K562 (cell line): ENCODE results near the gene FHDC1. TPM values are rescaled to one million over a fixed set of nuclear protein-coding genes. Genes with fewer than 3 reads are reported as not detected.
A peak's percentile ranks its signal among the peaks of the same experiment; 100 is the strongest.

Experiments used
- ATAC-seq: fragments of 200-7000 bp; cut with Tn5 transposase; 3 replicates; pipeline ENCODE4 v1.9.1; 2020; ENCODE audit warnings: moderate library complexity
- BruUV-seq: library from RNA; stranded (reverse); fragments of 400-500 nt; replicated peaks from 2 replicates; lab custom pipeline; 2021; lab: Mats Ljungman, UMichigan
- CTCF ChIA-PET: fragments of 300-600 bp; formaldehyde crosslinking; extraction: SDS; loops from one replicate; lab custom pipeline; 2021; ENCODE audit warnings: low intra/inter-chr PET ratio; lab: Yijun Ruan, JAX
- POLR2A ChIA-PET: fragments of 300-600, 350-650 bp; sonication (Branson Sonifier 250); formaldehyde crosslinking; extraction: SDS; loops from one replicate; lab custom pipeline; 2021; ENCODE audit warnings: antibody characterized with exemption, inconsistent platforms; lab: Yijun Ruan, JAX
- DNase-seq, 4 experiments: peaks; one replicate each; pipeline versions ENCODE4 v3.0.0 to v3.0.0-alpha.2; 2011 to 2018; ENCODE audit warnings: low spot score in 3 of 4, mixed read lengths in 3 of 4; ENCODE audit errors: extremely low read depth in 1 of 4
- FAIRE-seq: peaks from 2 replicates; lab custom pipeline; 2011; peaks lifted over from hg19 to GRCh38; lab: Jason Lieb, UNC
- H2AFZ ChIP-seq: 2 replicates; pipeline ENCODE4 v1.6.0; 2011; ENCODE audit warnings: low read depth, low read length, control low read depth, inconsistent platforms
- H3K27ac ChIP-seq: fragments of 200-600 bp; 3 replicates; pipeline ENCODE4 v1.8.0; 2011; ENCODE audit warnings: low read depth, mild to moderate bottlenecking, control low read depth, inconsistent platforms, low read length, moderate library complexity, mixed read lengths; ENCODE audit errors: extremely low read depth
- H3K27me3 ChIP-seq, 2 experiments: fragments of 300-600 bp in 1 of 2; 2 replicates in 1 of 2; 3 replicates in 1 of 2; pipeline versions ENCODE4 v1.6.0 to v1.8.0; 2011; ENCODE audit warnings: inconsistent platforms in 2 of 2, low read length in 2 of 2, mild to moderate bottlenecking in 1 of 2, mixed read lengths in 1 of 2, moderate library complexity in 1 of 2; ENCODE audit not compliant: control insufficient read depth in 2 of 2, insufficient read depth in 2 of 2
- H3K36me3 ChIP-seq: fragments of 300-600 bp; 3 replicates; pipeline ENCODE4 v1.8.0; 2011; ENCODE audit warnings: mild to moderate bottlenecking, low read length, inconsistent platforms; ENCODE audit not compliant: control insufficient read depth, insufficient read depth
- H3K4me1 ChIP-seq, 2 experiments: fragments of 200-600 bp in 1 of 2; replicated peaks in 1 of 2; 2 replicates in 1 of 2; 3 replicates in 1 of 2; pipeline versions ENCODE4 v1.5.1 to v1.8.0; 2011; ENCODE audit warnings: inconsistent platforms in 2 of 2, low read length in 2 of 2, mild to moderate bottlenecking in 1 of 2, mixed read lengths in 1 of 2, moderate library complexity in 1 of 2; ENCODE audit not compliant: control insufficient read depth in 2 of 2, insufficient read depth in 2 of 2
- H3K4me2 ChIP-seq: 2 replicates; pipeline ENCODE4 v1.6.1; 2011; ENCODE audit warnings: low read length, control low read depth, inconsistent platforms, mixed read lengths; ENCODE audit not compliant: insufficient read depth
- H3K4me3 ChIP-seq: fragments of 200-600 bp; sonication (generic), shearing (Covaris generic); 2 replicates; pipeline ENCODE4 v1.5.1; 2016; ENCODE audit warnings: control low read depth, inconsistent platforms
- H3K79me2 ChIP-seq: fragments of 200-600 bp; 3 replicates; pipeline ENCODE4 v1.8.0; 2011; ENCODE audit warnings: low read length, inconsistent platforms; ENCODE audit not compliant: control insufficient read depth, insufficient read depth
- H3K9ac ChIP-seq, 2 experiments: 2 replicates each; pipeline versions ENCODE4 v1.6.0 to v1.6.1; 2011; ENCODE audit warnings: low read depth in 2 of 2, low read length in 2 of 2, control low read depth in 1 of 2, inconsistent platforms in 1 of 2, mild to moderate bottlenecking in 1 of 2, mixed read lengths in 1 of 2; ENCODE audit not compliant: insufficient read depth in 1 of 2
- H3K9me1 ChIP-seq: one replicate; pipeline ENCODE4 v1.6.0; 2011; ENCODE audit warnings: inconsistent platforms, mild to moderate bottlenecking, low read length, moderate library complexity; ENCODE audit not compliant: control insufficient read depth, insufficient read depth
- H3K9me3 ChIP-seq: replicated peaks from 2 replicates; pipeline ENCODE4 v1.5.1; 2011; ENCODE audit warnings: low read depth, low read length, inconsistent platforms; ENCODE audit not compliant: control insufficient read depth, insufficient read depth
- H4K20me1 ChIP-seq: replicated peaks from 2 replicates; pipeline ENCODE4 v1.6.1; 2011; ENCODE audit warnings: low read length, inconsistent platforms, mixed read lengths; ENCODE audit not compliant: control insufficient read depth, insufficient read depth
- ASH1L ChIP-seq: fragments of 450-650 bp; IDR thresholded peaks from 2 replicates; pipeline ENCODE4 v1.6.1; 2018; ENCODE audit warnings: borderline replicate concordance, mild to moderate bottlenecking, low read depth; ENCODE audit not compliant: partially characterized antibody
- CEBPB ChIP-seq: fragments of 450-650 bp; IDR thresholded peaks from 2 replicates; pipeline ENCODE4 v1.6.1; 2016; ENCODE audit warnings: missing genetic modification characterization, missing compliant biosample characterization
- CEBPG ChIP-seq, 3 experiments: fragments of 200-800 bp in 1 of 3; sonication (Bioruptor generic) in 1 of 3; sonication (generic) in 1 of 3; formaldehyde crosslinking in 1 of 3; IDR thresholded peaks in 2 of 3; conservative IDR thresholded peaks in 1 of 3; 2 replicates each; pipeline versions ENCODE4 v1.6.1 to v1.8.0; 2016 to 2022; ENCODE audit warnings: missing compliant biosample characterization in 2 of 3, missing genetic modification characterization in 2 of 3, mild to moderate bottlenecking in 1 of 3, missing genetic modification reagents in 1 of 3
- GABPB2 ChIP-seq: fragments of 250-450 bp; sonication (Bioruptor Pico); conservative IDR thresholded peaks from 2 replicates; pipeline ENCODE4 v1.5.1; 2021; ENCODE audit warnings: mild to moderate bottlenecking
- RCOR1 ChIP-seq, 2 experiments: IDR thresholded peaks; 2 replicates each; pipeline ENCODE4 v1.6.1; 2012; ENCODE audit warnings: low read depth in 2 of 2, low read length in 2 of 2, borderline replicate concordance in 1 of 2, improper control_type of control experiment in 1 of 2
- SMC3 ChIP-seq: conservative IDR thresholded peaks from 2 replicates; pipeline ENCODE4 v1.6.1; 2011; ENCODE audit warnings: low read depth, low read length, improper control_type of control experiment; ENCODE audit not compliant: insufficient read depth
- ZNF408 ChIP-seq: fragments of 250-450 bp; sonication (Bioruptor Pico); IDR thresholded peaks from 2 replicates; pipeline ENCODE4 v1.4.0; 2020; ENCODE audit warnings: low read depth, mild to moderate bottlenecking, moderate library complexity
- WGBS: fragments of 100-300 bp; shearing (Covaris generic); methylation state at CpG from one replicate; pipeline ENCODE4 v1.1.6; 2016; ENCODE audit warnings: low coverage, mixed read lengths; ENCODE audit not compliant: insufficient coverage; ENCODE audit errors: missing lambda C conversion rate; 5-methylcytosine and 5-hydroxymethylcytosine counted together
- in situ Hi-C: fragments of 300-500 bp; cut with MboI; formaldehyde crosslinking; loops from 4 replicates; pipeline ENCODE4 v1.15.0; 2018; ENCODE audit warnings: inconsistent platforms, mixed read lengths
- intact Hi-C: fragments of 100-400 bp; cut with micrococcal nuclease; formaldehyde crosslinking; loops from 2 replicates; pipeline ENCODE4 v1.14.2; 2022
- polyA plus RNA-seq, 8 experiments: library from polyadenylated mRNA; depleted of rRNA in 4 of 8; stranded (reverse) in 5 of 8; unstranded in 3 of 8; fragments of >200 nt; fragmentation: Nextera tagmentation in 2 of 8; fragmentation: Illumina TruSeq in 1 of 8; extraction: Ambion mirVana in 2 of 8; extraction: Trizol in 1 of 8; gene quantifications; 2 replicates each; pipeline versions ENCODE4 v1.2.1 to v1.2.3, GENCODE V29; 2011 to 2014; ENCODE audit warnings: inconsistent platforms in 1 of 8, missing spikeins in 1 of 8
- total RNA-seq, 7 experiments: library from RNA; depleted of rRNA in 6 of 7; stranded (reverse); fragments of >200 nt in 6 of 7; fragmentation: Illumina TruSeq in 2 of 7; extraction: Trizol in 2 of 7; gene quantifications; 2 replicates each; pipeline versions ENCODE4 v1.2.1 to v1.2.3, GENCODE V29; 2011 to 2021; ENCODE audit warnings: low replicate concordance in 1 of 7

The FHDC1 gene
- total and polyA plus RNA-seq, 9 of the 15 experiments (the other 6 are each of a cell fraction or from before 2014, with no cell fraction given): 0.01 to 0.43 (median 0.07) TPM

- H3K4me2 ChIP-seq: no peak overlapping the region
- in situ Hi-C loops: no loop called here
- FAIRE-seq: no peak
- POLR2A ChIA-PET: no interaction called here
- TF ChIP-seq CEBPB (tag) (peak; percentile 79), SMC3 (no peak), CEBPG (CRISPR knock-in tag; IDR thresholded peaks at IDR 0.05) (no peak), CEBPG (tag; conservative IDR thresholded peaks at IDR 0.05 in 1 of 2, IDR thresholded peaks at IDR 0.05 in 1 of 2) (peak; percentile 49 to 81)
- DNase-seq: no peak
- no peak for ATAC-seq
- no peak overlapping the region for H3K27ac ChIP-seq
- H3K27me3 ChIP-seq: no peaks in the 10 kb centered on the region
- CTCF ChIA-PET: no interaction called here
- intact Hi-C loops: no loop called here
- no peak overlapping the region for H3K4me3 ChIP-seq
- BruUV-seq: no TSS peak
- H3K4me1 ChIP-seq: no peaks in the 10 kb centered on the region
- no peaks in the 10 kb centered on the region for H4K20me1 ChIP-seq
- no peaks in the 10 kb centered on the region for H3K79me2 ChIP-seq
- H3K9me1 ChIP-seq: no peaks in the 10 kb centered on the region
- H2AFZ ChIP-seq: no peak overlapping the region
- WGBS: 83% methylated on average over 4 of the region's 4 CpGs
- no peaks in the 10 kb centered on the region for H3K9me3 ChIP-seq
- H3K36me3 ChIP-seq: no peaks in the 10 kb centered on the region
- H3K9ac ChIP-seq: no peak overlapping the region
Measured at GRCh38 chr4:152909901-152910300, 26.2 kb upstream of the FHDC1 start.

GRCh38 chr4:152910521-152910920, 25.6 kb upstream of the FHDC1 start:
- Histone ChIP-seq H3K9me1 (no peaks in the 10 kb centered on the region), H3K9ac (no peak overlapping the region), H3K27me3 (no peaks in the 10 kb centered on the region), H3K36me3 (no peaks in the 10 kb centered on the region), H3K4me3 (no peak overlapping the region), H3K4me2 (no peak overlapping the region), H3K4me1 (no peaks in the 10 kb centered on the region), H4K20me1 (no peaks in the 10 kb centered on the region), H3K27ac (no peak overlapping the region), H2AFZ (no peak overlapping the region), H3K79me2 (no peaks in the 10 kb centered on the region), H3K9me3 (no peaks in the 10 kb centered on the region)
- WGBS: 64% methylated on average over 3 of the region's 3 CpGs
- in situ Hi-C loops (no loop called here), intact Hi-C loops (no loop called here)
- TF ChIP-seq ZNF408 (CRISPR knock-in tag) (no peak), GABPB2 (no peak), RCOR1 (IDR thresholded peaks at IDR 0.05; ENCODE audit: borderline replicate concordance in 1 of 2, low read depth in 2 of 2, low read length in 2 of 2) (no peak), ASH1L (no peak)
- BruUV-seq: no TSS peak
- FAIRE-seq (no peak), DNase-seq (no peak), ATAC-seq (no peak)
- ChIA-PET POLR2A (no interaction called here), CTCF (no interaction called here)
